Tibial nerve (tissue), 4 donors: ENCODE measurements around the gene TRIM56. TPM values are rescaled to one million over a fixed set of nuclear protein-coding genes. Genes with fewer than 3 reads are reported as not detected.

ENCODE experiments used
- DNase-seq, 2 donors: peaks; one replicate each; pipeline ENCODE4 v3.0.0-alpha.2; 2019; ENCODE audit warnings: low spot score in 2 of 2
- H3K27ac ChIP-seq, 4 donors: fragments of 200-600 bp; sonication (generic) in 3 of 4; one replicate each; pipeline ENCODE4 v1.5.1; 2017 to 2019; ENCODE audit warnings: mild to moderate bottlenecking in 1 of 4
- H3K27me3 ChIP-seq, 2 donors: fragments of 200-600 bp; sonication (generic) in 1 of 2; one replicate each; pipeline versions ENCODE4 v1.5.1 to v1.6.0; 2017 to 2019
- H3K36me3 ChIP-seq, 3 donors: fragments of 200-600 bp; sonication (generic); one replicate each; pipeline ENCODE4 v1.5.1; 2018 to 2019
- H3K4me1 ChIP-seq, 4 donors: fragments of 200-600 bp; sonication (generic) in 3 of 4; one replicate each; pipeline ENCODE4 v1.5.1; 2017 to 2019
- H3K4me3 ChIP-seq, 4 donors: fragments of 200-600 bp; sonication (generic) in 3 of 4; one replicate each; pipeline ENCODE4 v1.5.1; 2017 to 2019; ENCODE audit warnings: mild to moderate bottlenecking in 1 of 4, moderate library complexity in 1 of 4
- H3K9me3 ChIP-seq, 4 donors: fragments of 200-600 bp; sonication (generic) in 3 of 4; one replicate each; pipeline ENCODE4 v1.5.1; 2017 to 2019
- EP300 ChIP-seq, 2 donors: sonication (generic); formaldehyde crosslinking; IDR thresholded peaks; one replicate each; pipeline ENCODE4 v1.6.1; 2017; ENCODE audit warnings: antibody characterized with exemption in 2 of 2, mild to moderate bottlenecking in 1 of 2
- POLR2A ChIP-seq, 2 donors: fragments of 450-650 bp; IDR thresholded peaks; one replicate each; pipeline ENCODE4 v1.6.1; 2017; ENCODE audit warnings: antibody characterized with exemption in 2 of 2, mild to moderate bottlenecking in 2 of 2, moderate library complexity in 2 of 2
- WGBS, 2 donors: methylation state at CpG; one replicate each; pipeline ENCODE4 v1.1.5; 2018; 5-methylcytosine and 5-hydroxymethylcytosine counted together
- total RNA-seq, 4 donors: library from RNA; depleted of rRNA; stranded (reverse); fragments of >200 nt; gene quantifications; one replicate each; pipeline ENCODE4 v1.1.0, GENCODE V29; 2016
- TF ChIP-seq, protein P1 (sequence below), 5 experiments: fragments of 200-600 bp in 3 of 5; fragments of 450-650 bp in 2 of 5; sonication (generic) in 3 of 5; IDR thresholded peaks; one replicate each; pipeline ENCODE4 v1.5.1; 2016 to 2019; ENCODE audit warnings: antibody characterized with exemption in 5 of 5, mild to moderate bottlenecking in 3 of 5, moderate library complexity in 2 of 5

The TRIM56 gene
- total RNA-seq, 4 donors from 2014 or later = 18.6 to 32.4 (median 29.5) TPM

DNA sequence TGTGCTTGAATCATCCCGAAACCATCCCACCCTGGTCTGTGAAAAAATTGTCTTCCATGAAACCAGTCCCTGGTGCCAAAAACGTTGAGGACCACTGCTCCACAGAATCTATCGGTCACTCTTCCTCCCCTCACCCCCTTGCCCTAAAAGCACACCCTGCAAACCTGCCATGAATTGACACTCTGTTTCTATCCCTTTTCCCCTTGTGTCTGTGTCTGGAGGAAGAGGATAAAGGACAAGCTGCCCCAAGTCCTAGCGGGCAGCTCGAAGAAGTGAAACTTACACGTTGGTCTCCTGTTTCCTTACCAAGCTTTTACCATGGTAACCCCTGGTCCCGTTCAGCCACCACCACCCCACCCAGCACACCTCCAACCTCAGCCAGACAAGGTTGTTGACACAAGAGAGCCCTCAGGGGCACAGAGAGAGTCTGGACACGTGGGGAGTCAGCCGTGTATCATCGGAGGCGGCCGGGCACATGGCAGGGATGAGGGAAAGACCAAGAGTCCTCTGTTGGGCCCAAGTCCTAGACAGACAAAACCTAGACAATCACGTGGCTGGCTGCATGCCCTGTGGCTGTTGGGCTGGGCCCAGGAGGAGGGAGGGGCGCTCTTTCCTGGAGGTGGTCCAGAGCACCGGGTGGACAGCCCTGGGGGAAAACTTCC lies 40.8 kb downstream of the TRIM56 start:
- peak overlapping the region; percentile 29 to 81 (median 66) for H3K27ac ChIP-seq
- peaks cover 0 to 61% (median 25%) of the 10 kb centered on the region in 4 donors for H3K4me1 ChIP-seq
- H3K36me3 ChIP-seq = no peaks in the 10 kb centered on the region
- peak overlapping the region in 1 of 4 donors; percentile 33 for H3K4me3 ChIP-seq
- TF ChIP-seq, protein P1, sequence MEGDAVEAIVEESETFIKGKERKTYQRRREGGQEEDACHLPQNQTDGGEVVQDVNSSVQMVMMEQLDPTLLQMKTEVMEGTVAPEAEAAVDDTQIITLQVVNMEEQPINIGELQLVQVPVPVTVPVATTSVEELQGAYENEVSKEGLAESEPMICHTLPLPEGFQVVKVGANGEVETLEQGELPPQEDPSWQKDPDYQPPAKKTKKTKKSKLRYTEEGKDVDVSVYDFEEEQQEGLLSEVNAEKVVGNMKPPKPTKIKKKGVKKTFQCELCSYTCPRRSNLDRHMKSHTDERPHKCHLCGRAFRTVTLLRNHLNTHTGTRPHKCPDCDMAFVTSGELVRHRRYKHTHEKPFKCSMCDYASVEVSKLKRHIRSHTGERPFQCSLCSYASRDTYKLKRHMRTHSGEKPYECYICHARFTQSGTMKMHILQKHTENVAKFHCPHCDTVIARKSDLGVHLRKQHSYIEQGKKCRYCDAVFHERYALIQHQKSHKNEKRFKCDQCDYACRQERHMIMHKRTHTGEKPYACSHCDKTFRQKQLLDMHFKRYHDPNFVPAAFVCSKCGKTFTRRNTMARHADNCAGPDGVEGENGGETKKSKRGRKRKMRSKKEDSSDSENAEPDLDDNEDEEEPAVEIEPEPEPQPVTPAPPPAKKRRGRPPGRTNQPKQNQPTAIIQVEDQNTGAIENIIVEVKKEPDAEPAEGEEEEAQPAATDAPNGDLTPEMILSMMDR (IDR thresholded peaks at IDR 0.05) = peak in 1 of 5 experiments; percentile 3
- TF ChIP-seq POLR2A (IDR thresholded peaks at IDR 0.05) = no peak
- no peak for TF ChIP-seq EP300 (IDR thresholded peaks at IDR 0.05)
- peak; percentile 47 to 65 for DNase-seq
- H3K9me3 ChIP-seq = no peaks in the 10 kb centered on the region
- WGBS, 2 donors = 25 to 44% methylated on average over 15 of the region's 15 CpGs
- no peaks in the 10 kb centered on the region for H3K27me3 ChIP-seq

DNA sequence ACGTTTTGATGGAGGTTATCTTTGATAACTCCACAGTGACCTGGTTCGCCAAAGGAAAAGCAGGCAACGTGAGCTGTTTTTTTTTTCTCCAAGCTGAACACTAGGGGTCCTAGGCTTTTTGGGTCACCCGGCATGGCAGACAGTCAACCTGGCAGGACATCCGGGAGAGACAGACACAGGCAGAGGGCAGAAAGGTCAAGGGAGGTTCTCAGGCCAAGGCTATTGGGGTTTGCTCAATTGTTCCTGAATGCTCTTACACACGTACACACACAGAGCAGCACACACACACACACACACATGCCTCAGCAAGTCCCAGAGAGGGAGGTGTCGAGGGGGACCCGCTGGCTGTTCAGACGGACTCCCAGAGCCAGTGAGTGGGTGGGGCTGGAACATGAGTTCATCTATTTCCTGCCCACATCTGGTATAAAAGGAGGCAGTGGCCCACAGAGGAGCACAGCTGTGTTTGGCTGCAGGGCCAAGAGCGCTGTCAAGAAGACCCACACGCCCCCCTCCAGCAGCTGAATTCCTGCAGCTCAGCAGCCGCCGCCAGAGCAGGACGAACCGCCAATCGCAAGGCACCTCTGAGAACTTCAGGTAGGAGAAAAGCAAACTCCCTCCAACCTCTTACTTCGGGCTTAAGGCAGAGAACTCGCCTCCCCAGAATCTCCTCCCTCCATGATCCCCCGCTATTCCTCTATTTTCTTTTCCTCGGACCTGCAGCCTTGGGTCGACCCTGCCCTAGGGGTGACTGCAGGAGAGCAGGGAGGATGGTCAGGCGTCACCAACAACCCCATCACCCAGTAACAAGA lies 41.6 kb downstream of the TRIM56 start, which contains the start of gene SERPINE1:
Gene SERPINE1, plus strand, starts transcription at position 454 of the 809 bp plus-strand sequence. CDS start 1,290 bp downstream, outside the sequence.
- WGBS, 2 donors = 6 to 7% methylated on average over 19 to 22 of the region's 22 CpGs
- peak within 1 kb of the TSS; percentile 29 to 81 (median 66) for H3K27ac ChIP-seq
- peak within 1 kb of the TSS in 3 of 4 donors; percentile 8 to 33 (median 16) for H3K4me3 ChIP-seq
- H3K4me1 ChIP-seq = peaks cover 0 to 54% (median 22%) of the 10 kb centered on the region in 4 donors
- TF ChIP-seq, protein P1 (IDR thresholded peaks at IDR 0.05) = peak; percentile 5 to 40 (median 10)
- peak; percentile 62 for TF ChIP-seq POLR2A (IDR thresholded peaks at IDR 0.05)
- TF ChIP-seq EP300 (IDR thresholded peaks at IDR 0.05) = peak in 1 of 2 donors; percentile 76
- no peaks in the 10 kb centered on the region for H3K27me3 ChIP-seq
- DNase-seq = peak; percentile 80 to 92
- no peaks in the 10 kb centered on the region for H3K36me3 ChIP-seq
- no peaks in the 10 kb centered on the region for H3K9me3 ChIP-seq

DNA sequence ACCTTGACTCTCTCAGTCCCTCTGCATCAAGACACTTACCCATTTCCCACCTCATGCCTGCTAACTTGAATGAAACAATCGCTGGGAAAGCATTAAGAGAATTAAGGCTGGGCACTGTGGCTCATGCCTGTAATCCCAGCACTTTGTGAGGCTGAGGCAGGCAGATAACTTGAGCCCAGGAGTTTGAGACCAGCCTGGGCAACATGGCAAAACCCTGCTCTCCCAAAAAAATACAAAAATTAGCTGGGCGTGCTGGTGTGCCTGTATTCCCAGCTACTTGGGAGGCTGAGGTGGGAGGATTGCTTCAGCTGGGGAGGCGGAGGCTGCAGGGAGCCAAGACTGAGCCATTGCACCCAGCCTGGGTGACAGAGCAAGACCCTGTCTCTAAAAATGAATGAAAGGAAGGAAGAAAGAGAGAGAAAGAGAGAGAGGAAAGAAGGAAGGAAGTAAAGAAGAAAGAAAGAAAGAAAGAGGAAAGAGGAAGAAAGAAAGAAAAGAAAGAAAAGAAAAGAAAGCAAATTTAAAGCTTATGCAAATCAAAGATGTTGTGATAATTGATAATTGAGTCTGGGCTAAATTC lies 42.3 kb downstream of the TRIM56 start:
- H3K27me3 ChIP-seq = no peaks in the 10 kb centered on the region
- no peak for TF ChIP-seq POLR2A (IDR thresholded peaks at IDR 0.05)
- TF ChIP-seq, protein P1 (IDR thresholded peaks at IDR 0.05) = no peak
- no peak for TF ChIP-seq EP300 (IDR thresholded peaks at IDR 0.05)
- 74 to 76% methylated on average over 3 of the region's 3 CpGs for WGBS, 2 donors
- H3K36me3 ChIP-seq = no peaks in the 10 kb centered on the region
- H3K4me1 ChIP-seq = peaks cover 0 to 50% (median 21%) of the 10 kb centered on the region in 4 donors
- H3K27ac ChIP-seq = peak overlapping the region in 2 of 4 donors; percentile 77 to 81
- no peaks in the 10 kb centered on the region for H3K9me3 ChIP-seq
- peak overlapping the region in 2 of 4 donors; percentile 16 to 33 for H3K4me3 ChIP-seq
- DNase-seq = no peak

DNA sequence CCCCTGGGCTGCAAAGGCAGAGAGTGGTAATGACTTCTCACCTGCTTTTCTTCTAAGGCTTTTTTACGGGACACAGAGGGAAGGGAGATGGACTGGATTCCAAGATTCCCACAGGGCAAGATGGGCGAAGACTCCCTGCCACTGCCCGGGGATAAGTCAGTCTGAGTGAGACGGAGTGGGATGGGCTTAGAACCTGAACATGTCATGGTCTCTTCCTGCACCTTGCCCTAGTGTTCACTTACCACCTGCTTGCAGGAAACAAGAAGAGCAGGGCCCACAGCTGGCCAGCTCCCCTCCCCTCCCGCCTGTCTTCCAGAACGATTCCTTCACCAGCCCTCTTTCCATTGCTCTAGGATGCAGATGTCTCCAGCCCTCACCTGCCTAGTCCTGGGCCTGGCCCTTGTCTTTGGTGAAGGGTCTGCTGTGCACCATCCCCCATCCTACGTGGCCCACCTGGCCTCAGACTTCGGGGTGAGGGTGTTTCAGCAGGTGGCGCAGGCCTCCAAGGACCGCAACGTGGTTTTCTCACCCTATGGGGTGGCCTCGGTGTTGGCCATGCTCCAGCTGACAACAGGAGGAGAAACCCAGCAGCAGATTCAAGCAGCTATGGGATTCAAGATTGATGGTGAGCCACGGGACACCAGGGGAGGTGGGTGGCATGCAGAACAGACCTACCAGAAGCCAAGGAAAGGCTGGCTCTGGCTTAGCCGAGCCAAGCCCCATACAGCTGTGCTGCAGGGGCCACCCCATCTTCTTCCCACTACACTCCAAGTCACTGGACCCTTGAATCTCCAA lies 43.0 kb downstream of the TRIM56 start:
- TF ChIP-seq POLR2A (IDR thresholded peaks at IDR 0.05) = no peak
- no peak for TF ChIP-seq EP300 (IDR thresholded peaks at IDR 0.05)
- TF ChIP-seq, protein P1 (IDR thresholded peaks at IDR 0.05) = no peak
- 75 to 83% methylated on average over 10 to 14 of the region's 14 CpGs for WGBS, 2 donors

More for the DNA sequence above, 43.0 kb downstream of the TRIM56 start:
- Histone ChIP-seq H3K36me3 (no peaks in the 10 kb centered on the region), H3K9me3 (no peaks in the 10 kb centered on the region), H3K4me3 (no peak overlapping the region), H3K27ac (no peak overlapping the region), H3K27me3 (no peaks in the 10 kb centered on the region), H3K4me1 (peaks cover 0 to 43% (median 19%) of the 10 kb centered on the region in 4 donors)
- DNase-seq = no peak
